HG03103 (cell line): ENCODE data around the gene BOLA1.
"Not testable (repeated sequence)": the region's sequence is repeated elsewhere in the genome, so short reads cannot be mapped to it uniquely, and the experiment has no call there.

Source experiments
- ATAC-seq: cut with Tn5 transposase; IDR thresholded peaks from one replicate; pipeline ENCODE4 v1.9.1; 2021; ENCODE audit warnings: low read depth; ENCODE audit not compliant: unreplicated experiment

Gene BOLA1

GRCh38 chr1:149886396-149887195 is 12.8 kb upstream of the BOLA1 start:
- ATAC-seq, result peak; percentile 48

GRCh38 chr1:149887196-149887455 is 12.2 kb upstream of the BOLA1 start:
- not testable (repeated sequence) for ATAC-seq

GRCh38 chr1:149887456-149888246 is 11.7 kb upstream of the BOLA1 start:
- peak; percentile 41 for ATAC-seq

GRCh38 chr1:149888247-149888998 is 10.9 kb upstream of the BOLA1 start:
- peak; percentile 12 for ATAC-seq

GRCh38 chr1:149888999-149889289 is 10.4 kb upstream of the BOLA1 start:
- ATAC-seq, result no peak

GRCh38 chr1:149896575-149896974 is 2.8 kb upstream of the BOLA1 start:
- ATAC-seq, result no peak

GRCh38 chr1:149903836-149904491 is 4.6 kb downstream of the BOLA1 start:
- ATAC-seq, result no peak

- ATAC-seq, result no peak
Measured at GRCh38 chr1:149906570-149907075, 7.3 kb downstream of the BOLA1 start.

GRCh38 chr1:149914545-149914944 is 15.2 kb downstream of the BOLA1 start:
- no peak for ATAC-seq

- ATAC-seq, result no peak
Measured at GRCh38 chr1:149915429-149916192, 16.2 kb downstream of the BOLA1 start.

- no peak for ATAC-seq
Measured at GRCh38 chr1:149916193-149916897, 17.0 kb downstream of the BOLA1 start.

GRCh38 chr1:149916898-149917252 is 17.5 kb downstream of the BOLA1 start:
- no peak for ATAC-seq

GRCh38 chr1:149917571-149918144 is 18.3 kb downstream of the BOLA1 start, which contains the start of gene SV2A:
Gene SV2A, minus strand, starts transcription at chr1:149917844. Its CDS starts 4,004 bp downstream, at chr1:149913840.
- no peak for ATAC-seq

- ATAC-seq, result no peak
Measured at GRCh38 chr1:149923626-149924025, 24.3 kb downstream of the BOLA1 start.

GRCh38 chr1:149925345-149925744 is 26.0 kb downstream of the BOLA1 start:
- no peak for ATAC-seq

- no peak for ATAC-seq
Measured at GRCh38 chr1:149925751-149926150, 26.4 kb downstream of the BOLA1 start.

GRCh38 chr1:149926296-149926695 is 26.9 kb downstream of the BOLA1 start:
- no peak for ATAC-seq

GRCh38 chr1:149927056-149927562 is 27.7 kb downstream of the BOLA1 start:
- no peak for ATAC-seq
